ENCODE measurements around the gene HPS5.
"Not testable (repeated sequence)": the region's sequence is repeated elsewhere in the genome, so short reads cannot be mapped to it uniquely, and the experiment has no call there.

Gene HPS5

DNA sequence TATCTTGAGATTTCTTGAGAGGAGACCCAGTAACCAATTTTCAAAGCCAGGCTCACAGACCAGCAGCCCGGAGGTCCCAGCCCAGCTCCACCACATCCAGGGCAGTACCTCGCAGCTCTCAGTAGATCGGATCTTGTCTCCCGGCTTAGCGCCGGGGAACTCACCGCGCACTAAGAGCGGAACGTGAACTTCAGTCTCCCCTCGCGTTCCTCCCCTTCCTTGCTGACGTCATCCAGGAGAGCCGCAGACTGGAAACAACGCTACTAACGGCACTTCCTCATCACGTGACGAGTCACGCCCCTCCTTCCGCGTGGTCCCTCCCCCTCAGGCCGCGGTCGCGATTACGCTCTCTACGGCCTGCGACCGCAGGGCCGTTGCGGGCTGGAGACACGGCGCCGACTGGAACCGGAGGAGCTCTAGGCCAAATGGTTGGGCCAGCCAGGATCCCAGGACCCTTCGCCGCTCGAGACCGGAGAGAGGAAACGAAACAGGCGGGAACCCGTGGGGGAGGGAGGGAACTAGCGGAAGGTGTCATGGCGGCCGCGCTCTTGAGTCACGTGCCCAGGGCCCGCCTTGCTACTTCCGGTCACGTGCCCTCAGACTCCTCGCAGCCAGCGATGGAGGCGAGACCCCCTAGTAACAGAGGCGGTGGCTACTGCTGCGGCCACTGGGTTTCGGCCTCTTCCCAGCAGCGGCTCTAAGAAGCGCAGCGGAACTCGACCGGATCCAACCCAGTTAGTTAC is at the start of gene HPS5, which contains the start of gene GTF2H1:
HPS5 (minus strand) TSS at position 172 of the 743 bp plus-strand sequence. CDS start 4,282 bp downstream, outside the sequence.
GTF2H1 (plus strand) TSS at position 599 of the 743 bp plus-strand sequence. CDS start 10,508 bp downstream, outside the sequence.
- DNase-seq: peak; percentile 95
- peak; percentile 95 for ATAC-seq

DNA sequence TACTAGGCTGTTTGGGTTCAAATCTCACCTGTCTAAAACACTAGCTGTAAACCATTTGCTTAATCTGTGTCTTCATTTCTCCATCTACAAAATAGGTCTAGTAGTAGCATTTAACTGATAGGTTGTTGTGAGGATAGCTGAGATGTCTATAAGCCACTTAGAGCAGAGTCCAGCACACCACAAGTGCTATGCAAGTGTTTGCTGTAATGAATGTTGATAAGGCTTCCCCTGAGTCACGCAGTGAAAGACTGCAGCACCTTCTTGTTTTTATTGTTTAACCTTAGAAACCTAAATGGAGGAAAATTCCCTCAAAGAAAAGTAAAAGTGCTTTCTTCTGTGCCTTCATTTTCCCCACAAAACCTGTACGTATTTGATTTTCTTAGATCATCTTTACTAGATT is 49.3 kb upstream of the HPS5 start:
- ATAC-seq (no peak), DNase-seq (no peak)

DNA sequence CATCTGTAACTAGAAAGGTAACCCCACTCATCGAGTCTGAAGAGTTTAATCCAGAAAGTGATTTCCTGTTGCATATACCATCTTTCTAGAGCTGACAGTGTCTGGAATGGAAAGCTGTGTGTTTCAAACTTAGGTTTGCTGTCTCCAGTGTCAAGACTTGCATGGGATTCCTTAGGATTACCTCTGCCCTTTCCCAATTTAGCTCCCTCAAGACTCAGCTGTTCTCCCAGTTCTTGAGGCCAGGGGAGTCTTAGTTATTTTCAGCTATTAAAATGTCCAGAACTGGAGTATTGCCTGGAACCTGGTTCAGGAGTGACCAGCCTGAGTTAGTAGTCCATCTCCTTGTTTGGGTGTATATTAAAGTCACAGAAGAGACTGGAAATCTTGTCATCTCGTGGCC is 47.5 kb upstream of the HPS5 start:
- DNase-seq (no peak), ATAC-seq (no peak)

DNA sequence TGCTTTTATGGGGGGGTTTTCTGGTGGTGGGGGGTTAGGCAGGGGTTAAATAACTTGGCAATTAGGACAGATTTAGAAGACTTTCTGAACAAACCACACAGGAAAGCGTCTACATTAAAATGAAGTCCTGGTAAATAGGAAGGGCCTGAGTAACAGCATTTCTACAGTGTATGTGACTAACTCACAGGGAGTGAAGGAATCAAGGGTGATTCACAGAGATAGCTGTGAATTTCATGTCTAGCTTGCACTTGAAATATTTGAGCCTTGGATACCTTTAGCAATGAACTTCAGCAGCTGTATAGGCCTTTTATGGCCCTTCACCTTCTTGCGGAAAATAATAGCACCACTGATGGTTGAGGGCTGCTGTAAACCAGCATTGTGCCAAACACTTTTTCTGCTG is 46.3 kb upstream of the HPS5 start:
- ATAC-seq (no peak), DNase-seq (no peak)

GRCh38 chr11:18367431-18367830 is 45.5 kb upstream of the HPS5 start:
- ATAC-seq: no peak

DNA sequence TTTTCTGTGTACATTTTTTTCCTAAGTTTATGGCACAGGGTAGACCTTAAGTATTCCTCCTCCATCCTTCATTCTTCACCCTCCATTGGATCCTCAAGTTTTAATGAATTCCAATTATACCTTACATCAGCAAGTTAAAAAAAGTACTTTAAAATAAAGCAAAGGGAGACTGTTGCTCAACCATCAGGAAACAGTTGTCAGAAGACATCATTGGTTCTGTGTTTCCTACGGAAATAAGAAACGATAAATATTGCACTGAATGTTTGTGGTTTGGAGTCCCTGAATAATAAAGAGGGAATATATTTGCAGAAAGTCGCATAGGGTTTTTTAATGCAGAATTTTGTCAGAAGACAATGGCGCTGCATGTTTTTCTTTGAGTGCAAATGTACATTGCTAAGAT is 44.3 kb upstream of the HPS5 start:
- no peak for ATAC-seq
- no peak for DNase-seq

More at GRCh38 chr11:18367431-18367830, 45.5 kb upstream of the HPS5 start:
- no peak for DNase-seq

DNA sequence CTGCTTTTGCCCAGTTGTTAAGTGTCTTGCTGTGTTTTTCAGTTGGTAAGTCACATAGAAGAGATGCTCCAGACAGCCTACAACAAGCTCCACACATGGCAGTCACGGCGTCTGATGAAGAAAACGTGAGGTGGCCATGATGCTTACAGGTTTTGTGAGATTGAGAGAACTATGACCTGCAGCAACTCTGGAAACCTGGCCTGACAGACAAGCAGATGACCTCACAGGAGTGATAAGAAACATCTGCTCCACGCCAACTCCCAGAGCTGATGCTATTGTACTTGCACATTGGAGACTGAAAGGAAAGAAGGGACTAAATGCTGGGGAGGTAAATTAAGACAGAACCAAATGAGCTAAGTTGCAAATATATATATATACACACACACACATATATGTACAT is 43.8 kb upstream of the HPS5 start:
- no peak for DNase-seq
- ATAC-seq: no peak

GRCh38 chr11:18364495-18365073 is 42.6 kb upstream of the HPS5 start:
- DNase-seq (no peak), ATAC-seq (no peak)

DNA sequence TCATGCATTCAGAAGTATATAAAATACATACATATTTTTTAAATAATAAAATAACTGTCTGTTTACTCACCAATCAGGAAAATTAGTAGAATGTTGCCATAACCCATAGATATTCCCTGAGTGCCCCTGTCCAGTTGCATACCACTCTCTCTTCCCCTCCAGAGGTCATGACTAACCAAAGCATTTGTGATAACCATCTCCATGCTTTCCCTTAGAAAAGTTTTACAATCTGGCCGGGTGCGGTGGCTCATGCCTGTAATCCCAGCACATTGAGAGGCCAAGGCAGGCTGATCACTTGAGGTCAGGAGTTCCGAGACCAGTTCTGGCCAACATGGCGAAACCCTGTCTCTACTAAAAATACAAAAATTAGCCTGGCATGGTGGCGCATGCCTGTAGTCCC is 39.2 kb upstream of the HPS5 start:
- DNase-seq (no peak), ATAC-seq (no peak)

GRCh38 chr11:18358646-18359045 is 36.7 kb upstream of the HPS5 start:
- ATAC-seq (no peak), DNase-seq (no peak)

GRCh38 chr11:18352581-18352980 is 30.6 kb upstream of the HPS5 start:
- ATAC-seq: no peak
- DNase-seq: no peak

DNA sequence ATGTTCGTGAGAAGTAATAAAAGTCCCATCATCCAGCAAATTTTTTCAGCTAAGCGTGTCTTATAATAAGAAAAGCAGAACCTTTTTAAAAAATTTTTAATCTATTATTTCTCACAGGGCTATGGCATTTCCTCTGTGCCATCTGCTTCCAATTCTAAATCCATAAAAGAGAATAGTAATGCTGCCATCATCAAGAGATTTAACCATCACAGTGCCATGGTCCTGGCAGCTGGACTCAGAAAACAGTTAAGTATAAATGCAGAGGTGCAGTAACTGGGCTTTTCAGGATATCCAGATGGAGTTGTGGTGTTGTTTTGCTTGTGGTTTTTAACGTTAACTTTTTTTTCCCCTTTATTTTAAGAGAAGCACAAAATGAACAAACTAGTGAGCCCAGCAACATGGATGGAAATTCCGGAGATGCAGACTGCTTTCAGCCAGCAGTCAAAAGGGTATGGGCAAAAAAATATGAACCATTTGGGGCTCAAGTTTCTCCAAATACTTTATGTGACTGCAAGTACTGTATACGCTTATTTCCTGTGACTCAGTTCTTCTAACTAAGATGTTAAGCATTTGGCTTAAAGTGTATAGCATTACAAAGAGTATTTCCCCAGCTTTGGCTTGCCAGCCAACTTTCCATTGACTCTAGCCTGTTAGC is 25.7 kb upstream of the HPS5 start:
- ATAC-seq: no peak

GRCh38 chr11:18332891-18333290 is 11.0 kb upstream of the HPS5 start:
- DNase-seq (no peak), ATAC-seq (no peak)

More for the DNA sequence above, 25.7 kb upstream of the HPS5 start:
- no peak for DNase-seq

DNA sequence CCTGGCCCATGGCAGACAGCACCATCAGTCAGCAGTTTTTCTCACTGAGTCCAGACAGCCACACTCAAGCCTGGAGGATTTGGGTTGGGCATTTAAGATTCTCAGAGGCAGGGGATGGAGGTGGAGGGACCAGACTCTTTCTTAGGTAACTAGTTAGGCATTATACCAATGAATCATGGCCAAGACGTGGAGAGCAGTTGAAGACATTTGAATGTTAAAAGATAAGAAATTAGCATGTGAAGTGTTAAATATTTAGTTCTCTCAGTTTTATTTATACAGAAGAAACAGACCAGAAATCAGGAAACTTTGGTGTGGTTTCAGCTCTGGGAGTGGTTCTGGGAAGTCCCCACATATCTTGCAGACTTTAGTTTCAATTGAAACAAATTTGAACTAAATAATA is 10.4 kb upstream of the HPS5 start:
- ATAC-seq (peak; percentile 41), DNase-seq (no peak)

DNA sequence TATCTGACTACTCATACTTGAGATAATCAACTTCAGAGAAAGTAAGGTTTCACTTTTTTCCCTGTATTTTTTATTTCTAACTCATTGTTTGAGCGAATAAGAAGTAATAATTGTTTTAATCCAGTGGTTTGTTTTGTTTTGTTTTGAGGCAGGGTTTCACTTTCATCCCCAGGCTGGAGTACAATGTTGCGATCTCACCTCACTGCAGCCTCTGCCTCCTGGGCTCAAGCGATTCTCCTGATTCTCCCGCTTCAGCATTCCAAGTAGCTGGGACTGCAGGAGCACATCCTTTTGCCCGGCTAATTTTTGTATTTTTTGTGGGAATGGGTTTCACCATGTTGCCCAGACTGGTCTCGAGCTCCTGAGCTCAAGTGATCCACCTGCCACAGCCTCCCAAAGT is 9.0 kb upstream of the HPS5 start:
- DNase-seq: no peak
- ATAC-seq: no peak

- ATAC-seq: peak; percentile 61
Observed at GRCh38 chr11:18329196-18329870, 7.4 kb upstream of the HPS5 start.

GRCh38 chr11:18324381-18324780 is 2.4 kb upstream of the HPS5 start:
- no peak for DNase-seq
- ATAC-seq: no peak

More at GRCh38 chr11:18329196-18329870, 7.4 kb upstream of the HPS5 start:
- DNase-seq: no peak

GRCh38 chr11:18323881-18324280 is 1.9 kb upstream of the HPS5 start:
- ATAC-seq, DNase-seq: not testable (repeated sequence)

DNA sequence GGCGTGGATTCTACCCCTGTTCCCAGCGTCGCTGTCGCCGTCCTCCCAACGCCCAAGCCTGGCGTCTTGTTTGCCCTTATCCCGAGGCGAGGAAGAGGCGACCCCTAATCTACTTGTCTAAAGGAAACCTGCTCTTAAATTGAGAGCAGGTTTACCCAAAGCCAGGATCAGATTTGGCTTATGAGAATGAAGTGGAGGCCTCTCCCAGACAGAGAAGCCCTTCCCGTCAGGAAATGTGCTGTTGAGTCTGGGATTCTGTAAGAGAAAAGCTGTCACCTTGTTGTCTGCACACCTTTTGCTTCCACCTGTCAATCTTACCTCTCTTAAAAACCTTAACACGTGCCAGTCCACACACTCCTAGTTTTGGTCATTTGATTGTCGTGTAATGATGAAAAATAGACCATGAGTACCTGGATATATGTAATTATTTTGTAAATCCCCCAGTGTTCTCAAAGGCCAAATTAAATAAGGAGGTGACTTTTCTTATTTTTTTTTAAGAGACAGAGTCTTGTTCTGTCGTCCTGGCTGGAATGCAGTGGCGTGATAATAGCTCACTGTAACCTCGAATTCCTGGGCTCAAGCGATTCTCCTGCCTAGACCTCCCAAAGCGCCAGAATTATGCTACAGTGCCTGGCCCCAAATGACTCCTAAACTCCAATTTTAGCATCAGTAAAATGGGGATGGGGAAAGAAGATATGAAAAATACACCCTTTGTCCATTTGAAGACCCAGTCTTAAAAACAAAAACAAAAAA is 1.1 kb upstream of the HPS5 start:
- no peak for ATAC-seq
- no peak for DNase-seq

DNA sequence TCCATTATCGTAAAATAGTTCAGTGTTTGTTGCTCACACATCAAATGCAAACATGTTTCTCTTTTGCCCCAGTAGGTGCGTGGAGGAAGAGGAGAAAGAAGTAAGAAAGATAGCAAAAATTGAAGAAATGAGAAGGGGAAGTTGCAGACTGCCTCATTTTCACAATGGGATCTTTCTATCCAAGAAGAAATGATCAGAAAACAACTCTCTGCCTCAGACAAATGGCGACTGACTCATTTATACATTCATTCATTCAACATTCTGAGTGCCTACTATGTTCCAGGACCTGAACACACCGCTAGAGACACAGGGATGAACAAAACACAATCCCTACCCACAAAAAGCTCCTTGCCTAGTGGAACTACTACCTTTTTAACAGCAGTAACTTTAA is 367 bp downstream of the HPS5 start:
- ATAC-seq (peak; percentile 2), DNase-seq (no peak)

DNA sequence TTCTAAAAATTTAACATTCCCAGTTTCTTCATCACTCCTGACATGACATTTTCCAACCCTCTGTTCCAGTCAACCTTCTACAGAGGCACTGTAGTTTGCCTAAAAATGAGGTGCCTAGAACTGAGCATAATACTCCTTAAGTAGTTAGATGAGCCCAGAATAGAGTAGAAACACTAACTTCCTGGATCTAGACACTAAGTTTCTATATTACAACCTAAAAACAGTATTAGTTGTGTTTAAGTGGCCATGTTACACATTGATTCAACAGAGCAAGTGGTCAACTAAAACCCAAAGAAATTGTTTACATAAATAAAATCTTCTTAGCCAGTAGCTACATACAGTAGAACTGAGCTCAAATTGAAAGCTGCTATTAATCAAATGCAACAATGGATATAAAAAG is 1.3 kb downstream of the HPS5 start:
- no peak for DNase-seq
- no peak for ATAC-seq

DNA sequence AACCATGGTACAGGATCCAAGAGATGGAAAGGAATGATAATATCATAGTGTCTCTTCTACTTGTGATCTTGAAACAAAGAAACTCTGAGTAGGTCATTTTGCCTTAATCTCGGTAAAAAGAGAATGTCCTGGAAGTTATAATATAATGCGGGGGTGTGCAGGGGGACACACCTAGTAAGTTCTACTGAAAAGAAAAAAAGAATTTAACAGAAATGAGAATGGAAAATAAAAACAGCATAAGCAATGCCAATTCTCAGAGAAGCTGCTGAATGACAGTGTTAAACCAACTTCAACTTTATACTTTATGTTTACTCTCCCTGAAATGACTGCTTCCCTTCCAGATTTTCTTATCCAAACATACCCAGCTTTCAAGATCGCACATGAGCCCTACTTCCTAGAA is 2.0 kb downstream of the HPS5 start:
- DNase-seq (no peak), ATAC-seq (no peak)

Measured in stimulated activated naive CD8-positive, alpha-beta T cell treated with anti-CD3 and anti-CD28 coated beads, Interleukin-15, Interleukin-2, amounts not matched to agents 100 U/mL and 50 U/mL, for 24 hours (primary cell).